IMR-90 (cell line): Measurements from ENCODE around the gene DRC7. TPM values are rescaled to one million over a fixed set of nuclear protein-coding genes. Genes with fewer than 3 reads are reported as not detected.

Experiments used
- ATAC-seq: fragments of 200-7000 bp; cut with Tn5 transposase; 2 replicates; pipeline ENCODE4 v1.9.1; 2020; ENCODE audit warnings: low read depth, mild to moderate bottlenecking, moderate library complexity
- BruUV-seq: library from RNA; stranded (reverse); fragments of 400-500 nt; replicated peaks from 2 replicates; lab custom pipeline; 2021; lab: Mats Ljungman, UMichigan
- CTCF ChIA-PET: fragments of 300-600 bp; formaldehyde crosslinking; extraction: SDS; loops from one replicate; lab custom pipeline; 2021; ENCODE audit warnings: antibody characterized with exemption; lab: Yijun Ruan, JAX
- POLR2A ChIA-PET: fragments of 300-600 bp; sonication (Branson Sonifier 250); formaldehyde crosslinking; loops from one replicate; lab custom pipeline; 2022; ENCODE audit warnings: antibody characterized with exemption; ENCODE audit not compliant: unreplicated experiment; lab: Charles Lee
- DNase-seq: peaks from one replicate; pipeline ENCODE4 v3.0.0; 2013
- H2AFZ ChIP-seq: replicated peaks from 2 replicates; pipeline ENCODE3; 2013; ENCODE audit warnings: low read length, mild to moderate bottlenecking; ENCODE audit not compliant: poor library complexity
- H2AK5ac ChIP-seq: 2 replicates; pipeline ENCODE4 v1.6.1; 2013; ENCODE audit warnings: low read depth, low read length, inconsistent platforms
- H2AK9ac ChIP-seq: replicated peaks from 2 replicates; pipeline ENCODE3; 2013; ENCODE audit warnings: mild to moderate bottlenecking, low read depth, low read length, moderate library complexity; ENCODE audit not compliant: poor library complexity
- H2BK120ac ChIP-seq: 2 replicates; pipeline ENCODE4 v1.6.1; 2013; ENCODE audit warnings: low read depth, low read length, inconsistent platforms
- H2BK15ac ChIP-seq: 3 replicates; pipeline ENCODE4 v1.6.1; 2013; ENCODE audit warnings: low read depth, low read length, inconsistent platforms
- H2BK20ac ChIP-seq: 2 replicates; pipeline ENCODE4 v1.6.1; 2013; ENCODE audit warnings: low read depth, mild to moderate bottlenecking, inconsistent platforms, low read length, moderate library complexity
- H2BK5ac ChIP-seq: 2 replicates; pipeline ENCODE4 v1.6.1; 2013; ENCODE audit warnings: mild to moderate bottlenecking, low read depth, low read length, inconsistent platforms; ENCODE audit not compliant: poor library complexity, severe bottlenecking
- H3K14ac ChIP-seq: replicated peaks from 2 replicates; pipeline ENCODE4 v1.6.1; 2013; ENCODE audit warnings: low read depth, low read length, inconsistent platforms
- H3K18ac ChIP-seq: 2 replicates; pipeline ENCODE4 v1.6.1; 2013; ENCODE audit warnings: low read depth, low read length, control low read depth
- H3K23ac ChIP-seq: 2 replicates; pipeline ENCODE4 v1.6.1; 2013; ENCODE audit warnings: low read depth, low read length, inconsistent platforms
- H3K27ac ChIP-seq: 2 replicates; pipeline ENCODE4 v1.5.1; 2013; ENCODE audit warnings: mild to moderate bottlenecking, control low read depth, low read length; ENCODE audit not compliant: insufficient read depth
- H3K27me3 ChIP-seq: 2 replicates; pipeline ENCODE4 v1.6.1; 2013; ENCODE audit warnings: low read length; ENCODE audit not compliant: control insufficient read depth, insufficient read depth
- H3K36me3 ChIP-seq: 2 replicates; pipeline ENCODE4 v1.6.1; 2013; ENCODE audit warnings: low read length, mixed read lengths; ENCODE audit not compliant: control insufficient read depth, insufficient read depth
- H3K4ac ChIP-seq: 2 replicates; pipeline ENCODE4 v1.6.1; 2013; ENCODE audit warnings: low read depth, low read length, inconsistent platforms
- H3K4me1 ChIP-seq: 2 replicates; pipeline ENCODE4 v1.6.1; 2013; ENCODE audit warnings: low read length, mixed read lengths; ENCODE audit not compliant: control insufficient read depth, insufficient read depth
- H3K4me2 ChIP-seq: 2 replicates; pipeline ENCODE4 v1.6.1; 2013; ENCODE audit warnings: low read depth, mild to moderate bottlenecking, control low read depth, low read length, moderate library complexity
- H3K4me3 ChIP-seq: 2 replicates; pipeline ENCODE4 v1.5.1; 2013; ENCODE audit warnings: low read depth, mild to moderate bottlenecking, control low read depth, low read length, moderate library complexity; ENCODE audit not compliant: insufficient read depth
- H3K56ac ChIP-seq: 2 replicates; pipeline ENCODE4 v1.6.1; 2013; ENCODE audit warnings: low read length, inconsistent platforms; ENCODE audit not compliant: insufficient read depth; ENCODE audit errors: extremely low read depth
- H3K79me1 ChIP-seq, 2 experiments: 2 replicates each; pipeline ENCODE4 v1.6.1; 2013; ENCODE audit warnings: low read length in 2 of 2, inconsistent platforms in 1 of 2, low read depth in 1 of 2
- H3K9ac ChIP-seq: 2 replicates; pipeline ENCODE4 v1.6.1; 2013; ENCODE audit warnings: low read depth, low read length, control low read depth
- H3K9me1 ChIP-seq: 2 replicates; pipeline ENCODE4 v1.6.1; 2013; ENCODE audit warnings: low read length, inconsistent platforms; ENCODE audit not compliant: insufficient read depth
- H3K9me3 ChIP-seq: 2 replicates; pipeline ENCODE4 v1.6.1; 2013; ENCODE audit warnings: low read length; ENCODE audit not compliant: control insufficient read depth, insufficient read depth
- H4K20me1 ChIP-seq: 2 replicates; pipeline ENCODE4 v1.6.1; 2013; ENCODE audit warnings: low read length, inconsistent platforms; ENCODE audit not compliant: insufficient read depth
- H4K5ac ChIP-seq: 2 replicates; pipeline ENCODE4 v1.6.1; 2013; ENCODE audit warnings: mild to moderate bottlenecking, low read depth, low read length, control low read depth
- H4K8ac ChIP-seq, 2 experiments: 2 replicates each; pipeline ENCODE4 v1.6.1; 2013; ENCODE audit warnings: low read depth in 2 of 2, low read length in 2 of 2, control low read depth in 1 of 2, inconsistent platforms in 1 of 2
- H4K91ac ChIP-seq: 2 replicates; pipeline ENCODE4 v1.6.1; 2013; ENCODE audit warnings: low read depth, low read length, inconsistent platforms; ENCODE audit not compliant: insufficient read depth
- MAFK ChIP-seq: IDR thresholded peaks from 2 replicates; pipeline ENCODE4 v1.6.1; 2012; ENCODE audit warnings: low read depth, low read length, improper control_type of control experiment
- NFE2L2 ChIP-seq: fragments of 150-350 bp; IDR thresholded peaks from 2 replicates; pipeline ENCODE4 v1.6.1; 2016; ENCODE audit warnings: low read depth, mild to moderate bottlenecking, low read length
- RAD21 ChIP-seq: IDR thresholded peaks from 2 replicates; pipeline ENCODE4 v1.6.1; 2012; ENCODE audit warnings: low read length, improper control_type of control experiment
- SMC3 ChIP-seq: fragments of 150-350 bp; IDR thresholded peaks from 2 replicates; pipeline ENCODE4 v1.6.1; 2016; ENCODE audit warnings: low read depth, mild to moderate bottlenecking, antibody characterized with exemption, low read length, moderate library complexity
- WGBS, 2 experiments: methylation state at CpG; one replicate each; pipeline versions ENCODE4 v1.1.5 to v1.1.7; 2013; ENCODE audit warnings: missing lambda C conversion rate in 2 of 2; ENCODE audit not compliant: insufficient read length in 1 of 2; ENCODE audit errors: extremely low coverage in 2 of 2; 5-methylcytosine and 5-hydroxymethylcytosine counted together
- dilution Hi-C: fragments of 300-500 bp; cut with HindIII; formaldehyde crosslinking; loops from one replicate; pipeline ENCODE4 v1.14.3; 2018; ENCODE audit warnings: low sequenced_read_pairs; ENCODE audit not compliant: unreplicated experiment
- in situ Hi-C: fragments of 300-500 bp; cut with MboI; formaldehyde crosslinking; loops from 3 replicates; pipeline ENCODE4 v1.14.3; 2019; ENCODE audit warnings: low sequenced_read_pairs, inconsistent platforms, mixed read lengths
- intact Hi-C: fragments of 100-400 bp; cut with micrococcal nuclease; formaldehyde crosslinking; loops from 2 replicates; pipeline ENCODE4 v1.10.0; 2022
- polyA plus RNA-seq, 3 experiments: library from polyadenylated mRNA; depleted of rRNA; stranded (reverse); fragments of >200 nt; gene quantifications; 2 replicates each; pipeline ENCODE4 v1.2.3, GENCODE V29; 2012; ENCODE audit warnings: low replicate concordance in 1 of 3
- total RNA-seq: library from RNA; depleted of rRNA; stranded (reverse); fragments of >200 nt; gene quantifications from 2 replicates; pipeline ENCODE4 v1.2.3, GENCODE V29; 2012
- TF ChIP-seq, protein P1 (sequence below): fragments of 150-350 bp; IDR thresholded peaks from 2 replicates; pipeline ENCODE4 v1.6.1; 2017; ENCODE audit warnings: mild to moderate bottlenecking, antibody characterized with exemption, low read length, low read depth
- TF ChIP-seq, protein P2 (sequence below): fragments of 150-350 bp; IDR thresholded peaks from 2 replicates; pipeline ENCODE4 v1.6.1; 2016; ENCODE audit warnings: low read depth, mild to moderate bottlenecking, low read length, moderate library complexity, borderline replicate concordance

Gene DRC7
- total and polyA plus RNA-seq, 2 of the 4 experiments (the other 2 are of a cell fraction): not detected

DNA sequence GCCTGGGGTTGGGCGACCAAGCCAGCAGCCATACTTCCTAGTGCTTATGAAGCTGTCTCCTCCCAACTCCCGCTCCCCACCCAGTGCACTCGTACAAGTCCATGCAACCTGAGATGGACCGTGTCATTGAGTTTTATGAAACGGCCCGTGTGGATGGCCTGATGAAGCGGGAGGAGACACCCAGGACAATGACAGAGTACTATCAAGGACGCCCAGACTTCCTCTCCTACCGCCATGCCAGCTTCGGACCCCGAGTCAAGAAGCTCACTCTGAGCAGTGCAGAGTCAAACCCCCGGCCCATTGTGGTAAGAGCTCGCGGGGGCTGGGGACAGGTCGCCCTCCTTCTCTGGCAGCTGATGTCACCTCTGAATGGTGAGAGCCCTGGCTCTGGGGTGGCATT lies 29.9 kb downstream of the DRC7 start:
- H3K9me1 ChIP-seq: no peaks in the 10 kb centered on the region
- BruUV-seq: no TSS peak
- H3K79me1 ChIP-seq: no peaks in the 10 kb centered on the region
- H3K27me3 ChIP-seq: peaks cover 8% of the 10 kb centered on the region
- in situ Hi-C loops (no loop called here), intact Hi-C loops (no loop called here), dilution Hi-C loops (no loop called here)
- H2BK120ac ChIP-seq: no peak overlapping the region
- no peaks in the 10 kb centered on the region for H3K9me3 ChIP-seq
- no peak overlapping the region for H2BK15ac ChIP-seq
- ChIA-PET POLR2A (no interaction called here), CTCF (no interaction called here)
- H3K36me3 ChIP-seq: no peaks in the 10 kb centered on the region
- H2BK5ac ChIP-seq: no peak overlapping the region
- no peak overlapping the region for H3K27ac ChIP-seq
- no peak overlapping the region for H2AK5ac ChIP-seq
- no peak overlapping the region for H3K14ac ChIP-seq
- TF ChIP-seq, protein P1, sequence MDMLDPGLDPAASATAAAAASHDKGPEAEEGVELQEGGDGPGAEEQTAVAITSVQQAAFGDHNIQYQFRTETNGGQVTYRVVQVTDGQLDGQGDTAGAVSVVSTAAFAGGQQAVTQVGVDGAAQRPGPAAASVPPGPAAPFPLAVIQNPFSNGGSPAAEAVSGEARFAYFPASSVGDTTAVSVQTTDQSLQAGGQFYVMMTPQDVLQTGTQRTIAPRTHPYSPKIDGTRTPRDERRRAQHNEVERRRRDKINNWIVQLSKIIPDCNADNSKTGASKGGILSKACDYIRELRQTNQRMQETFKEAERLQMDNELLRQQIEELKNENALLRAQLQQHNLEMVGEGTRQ: no peak
- TF ChIP-seq MAFK (no peak), RAD21 (no peak), NFE2L2 (no peak), SMC3 (no peak)
- TF ChIP-seq, protein P2, sequence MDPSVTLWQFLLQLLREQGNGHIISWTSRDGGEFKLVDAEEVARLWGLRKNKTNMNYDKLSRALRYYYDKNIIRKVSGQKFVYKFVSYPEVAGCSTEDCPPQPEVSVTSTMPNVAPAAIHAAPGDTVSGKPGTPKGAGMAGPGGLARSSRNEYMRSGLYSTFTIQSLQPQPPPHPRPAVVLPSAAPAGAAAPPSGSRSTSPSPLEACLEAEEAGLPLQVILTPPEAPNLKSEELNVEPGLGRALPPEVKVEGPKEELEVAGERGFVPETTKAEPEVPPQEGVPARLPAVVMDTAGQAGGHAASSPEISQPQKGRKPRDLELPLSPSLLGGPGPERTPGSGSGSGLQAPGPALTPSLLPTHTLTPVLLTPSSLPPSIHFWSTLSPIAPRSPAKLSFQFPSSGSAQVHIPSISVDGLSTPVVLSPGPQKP: no peak
- no peak overlapping the region for H3K4me3 ChIP-seq
- H3K56ac ChIP-seq: no peak overlapping the region
- H4K8ac ChIP-seq: no peak overlapping the region
- no peaks in the 10 kb centered on the region for H3K4me1 ChIP-seq
- H2BK20ac ChIP-seq: no peak overlapping the region
- no peak overlapping the region for H3K4ac ChIP-seq
- 73% methylated on average over 12 of the region's 15 CpGs; no CpG with 5 or more reads in 1 of the 2 experiments for WGBS, 2 experiments
- no peak overlapping the region for H3K23ac ChIP-seq
- no peaks in the 10 kb centered on the region for H4K20me1 ChIP-seq
- H3K9ac ChIP-seq: no peak overlapping the region
- H2AK9ac ChIP-seq: no peak overlapping the region
- no peak overlapping the region for H4K91ac ChIP-seq
- no peak overlapping the region for H3K4me2 ChIP-seq
- H3K18ac ChIP-seq: no peak overlapping the region
- no peak overlapping the region for H2AFZ ChIP-seq
- DNase-seq (no peak), ATAC-seq (no peak)
- H4K5ac ChIP-seq: no peak overlapping the region
